ENCODE measurements around the gene CARHSP1. TPM values are rescaled to one million over a fixed set of nuclear protein-coding genes. Genes with fewer than 3 reads are reported as not detected.
"Not testable (repeated sequence)": the region's sequence is repeated elsewhere in the genome, so short reads cannot be mapped to it uniquely, and the experiment has no call there.

The CARHSP1 gene
- total and polyA plus RNA-seq, 2 donors, result 62.1 to 77.9 TPM

DNA sequence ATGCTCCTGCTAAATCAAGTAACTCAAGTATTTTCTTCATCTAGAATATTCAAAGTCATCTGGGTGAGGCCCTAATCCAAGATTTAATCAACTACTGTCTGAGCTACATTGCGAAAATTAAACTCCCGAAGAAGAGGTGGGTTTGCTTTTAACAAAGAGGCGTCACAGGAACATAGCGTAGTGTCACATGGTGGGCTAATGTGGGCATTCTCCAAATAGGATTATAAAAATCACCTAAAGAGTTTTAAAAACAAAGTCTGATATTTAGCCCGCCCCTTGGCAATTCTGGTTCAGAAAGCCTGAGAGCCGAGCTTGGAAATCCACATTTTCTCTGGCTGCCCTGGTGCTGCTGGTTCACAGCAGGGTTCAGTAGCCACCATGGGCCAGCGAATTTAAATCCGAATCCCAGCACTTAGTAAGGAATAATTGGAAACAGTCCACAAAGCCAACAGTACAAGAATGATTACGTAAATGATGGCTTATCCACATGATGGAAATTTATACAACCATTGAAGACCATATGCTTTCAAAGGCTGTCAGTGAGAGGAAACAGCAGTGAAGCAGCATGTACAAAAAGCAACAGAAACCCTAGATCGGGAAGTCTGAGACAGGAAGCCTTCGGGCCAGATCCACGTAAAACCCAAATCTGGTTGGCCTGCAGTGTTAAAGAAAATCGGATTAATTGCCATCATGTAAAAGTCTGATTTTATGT lies 62.4 kb downstream of the CARHSP1 start:
- peaks cover 11% of the 10 kb centered on the region for H3K36me3 ChIP-seq (ENCODE audit: insufficient read depth)

DNA sequence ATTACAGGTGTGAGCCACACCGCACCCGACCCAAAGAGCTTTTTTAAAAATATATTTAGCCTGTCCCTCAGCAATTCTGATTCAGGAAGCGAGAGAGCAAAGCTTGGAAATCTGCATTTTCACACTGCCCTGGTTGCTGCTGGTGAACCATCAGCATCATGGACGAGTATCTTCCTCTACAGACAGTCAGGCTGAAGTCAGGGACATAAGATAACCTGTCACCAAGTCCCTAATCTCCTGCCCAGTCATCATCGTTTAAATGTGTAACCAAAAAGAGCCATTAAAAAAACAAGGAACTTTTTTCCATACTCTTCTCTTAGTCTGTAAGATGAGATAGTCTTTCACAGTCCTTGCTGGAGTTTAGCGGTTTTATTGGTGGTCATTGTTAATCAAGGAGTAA lies 64.5 kb downstream of the CARHSP1 start:
- DNase-seq (ENCODE audit: extremely low spot score), result no peak
- Histone ChIP-seq H3K4me3 (ENCODE audit: low read depth, low read length) (no peak overlapping the region), H3K4me1 (ENCODE audit: insufficient read depth) (no peaks in the 10 kb centered on the region), H3K27ac (ENCODE audit: low read depth) (no peak overlapping the region), H3K36me3 (ENCODE audit: insufficient read depth) (peaks cover 11% of the 10 kb centered on the region)
- WGBS, result 89% methylated on average over 6 of the region's 6 CpGs

More for the DNA sequence above, 62.4 kb downstream of the CARHSP1 start:
- no peak for DNase-seq (ENCODE audit: extremely low spot score)
- Histone ChIP-seq H3K4me3 (ENCODE audit: low read depth, low read length) (no peak overlapping the region), H3K4me1 (ENCODE audit: insufficient read depth) (no peaks in the 10 kb centered on the region), H3K27ac (ENCODE audit: low read depth) (no peak overlapping the region)
- WGBS, result 85% methylated on average over 13 of the region's 13 CpGs

DNA sequence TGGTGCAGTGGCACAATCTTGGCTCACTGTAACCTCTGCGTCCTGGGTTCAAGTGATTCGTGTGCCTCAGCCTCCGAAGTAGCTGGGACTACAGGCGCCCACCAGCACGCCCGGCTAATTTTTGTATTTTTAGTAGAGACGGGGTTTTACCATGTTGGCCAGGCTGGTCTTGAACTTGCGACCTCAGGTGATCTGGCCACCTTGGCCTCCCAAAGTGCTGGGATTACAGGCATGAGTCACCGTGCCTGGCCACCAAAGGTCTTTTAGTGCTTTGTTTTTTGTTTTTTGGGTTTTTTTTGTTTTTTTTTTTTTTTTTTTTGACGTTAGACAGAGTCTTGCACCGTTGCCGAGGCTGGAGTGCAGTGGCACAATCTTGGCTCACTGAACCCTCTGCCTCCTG lies 65.1 kb downstream of the CARHSP1 start:
- peaks cover 11% of the 10 kb centered on the region for H3K36me3 ChIP-seq (ENCODE audit: insufficient read depth)
- not testable (repeated sequence) for H3K4me1 ChIP-seq (ENCODE audit: insufficient read depth); DNase-seq (ENCODE audit: extremely low spot score); H3K4me3 ChIP-seq (ENCODE audit: low read depth, low read length); H3K27ac ChIP-seq (ENCODE audit: low read depth)
- WGBS, result 92% methylated on average over 12 of the region's 12 CpGs

Other genes starting within 250 kb of the CARHSP1 start
- gene METTL22, start 247.3 kb downstream of the CARHSP1 start, total RNA-seq, result 22.4 TPM
- gene METTL22, start 247.3 kb downstream of the CARHSP1 start, polyA plus RNA-seq, result 25.2 TPM
- 9.0 TPM for gene ABAT, start 194.4 kb downstream of the CARHSP1 start, total RNA-seq
- gene ABAT, start 194.4 kb downstream of the CARHSP1 start, polyA plus RNA-seq, result 12.3 TPM
- gene TMEM186, start 71.4 kb downstream of the CARHSP1 start, total RNA-seq, result 4.7 TPM
- 10.6 TPM for gene TMEM186, start 71.4 kb downstream of the CARHSP1 start, polyA plus RNA-seq
- 34.8 TPM for gene PMM2, start 71.2 kb downstream of the CARHSP1 start, total RNA-seq
- gene PMM2, start 71.2 kb downstream of the CARHSP1 start, polyA plus RNA-seq, result 16.9 TPM
- not detected for gene LITAFD, start 13.3 kb upstream of the CARHSP1 start, total RNA-seq
- gene LITAFD, start 13.3 kb upstream of the CARHSP1 start, polyA plus RNA-seq, result not detected
- 100 TPM for gene USP7, start 94.9 kb upstream of the CARHSP1 start, total RNA-seq
- gene USP7, start 94.9 kb upstream of the CARHSP1 start, polyA plus RNA-seq, result 39.1 TPM
- gene HAPSTR1, start 222.6 kb upstream of the CARHSP1 start, total RNA-seq, result 69.1 TPM
- 16.9 TPM for gene HAPSTR1, start 222.6 kb upstream of the CARHSP1 start, polyA plus RNA-seq

Data from urinary bladder (tissue), 4 donors.